K562 (cell line): Measurements from ENCODE around the gene SPDL1.

Experiments
- E2F1 ChIP-seq: sonication (generic); formaldehyde crosslinking; IDR thresholded peaks from 2 replicates; pipeline ENCODE4 v1.8.1; 2023; ENCODE audit warnings: mild to moderate bottlenecking, missing genetic modification reagents, moderate library complexity
- E2F3 ChIP-seq: fragments of 250-450 bp; sonication (Bioruptor Pico); IDR thresholded peaks from 2 replicates; pipeline ENCODE4 v1.4.0; 2020; ENCODE audit warnings: mild to moderate bottlenecking
- ELK3 ChIP-seq: fragments of 450-650 bp; formaldehyde crosslinking; IDR thresholded peaks from 2 replicates; pipeline ENCODE4 v1.4.0; 2020; ENCODE audit warnings: mild to moderate bottlenecking
- FOXJ2 ChIP-seq: fragments of 200-800 bp; sonication (Bioruptor generic); IDR thresholded peaks from 2 replicates; pipeline ENCODE4 v1.6.1; 2016; ENCODE audit warnings: missing genetic modification characterization, missing compliant biosample characterization
- MAFF ChIP-seq: IDR thresholded peaks from 2 replicates; pipeline ENCODE4 v1.6.1; 2012; ENCODE audit warnings: low read length, improper control_type of control experiment
- MTF1 ChIP-seq: fragments of 250-450 bp; sonication (Bioruptor Pico); IDR thresholded peaks from 2 replicates; pipeline ENCODE4 v1.9.0; 2021; ENCODE audit warnings: moderate library complexity, mild to moderate bottlenecking, inconsistent platforms, borderline replicate concordance
- PHB2 ChIP-seq: fragments of 450-650 bp; IDR thresholded peaks from 2 replicates; pipeline ENCODE4 v1.6.1; 2017; ENCODE audit warnings: low read depth
- POLR2AphosphoS5 ChIP-seq: IDR thresholded peaks from 2 replicates; pipeline ENCODE4 v1.6.1; 2011; ENCODE audit warnings: mild to moderate bottlenecking, low read depth, low read length, moderate library complexity; ENCODE audit not compliant: control insufficient read depth, insufficient read depth
- SP2 ChIP-seq: IDR thresholded peaks from 2 replicates; pipeline ENCODE4 v1.6.1; 2011; ENCODE audit warnings: mild to moderate bottlenecking, low read depth, low read length, moderate library complexity; ENCODE audit not compliant: poor library complexity, severe bottlenecking; ENCODE audit errors: extremely low read depth
- ZNF354B ChIP-seq: fragments of 250-450 bp; sonication (Bioruptor Pico); IDR thresholded peaks from 2 replicates; pipeline ENCODE4 v1.4.0; 2020
- ZNF57 ChIP-seq: fragments of 450-650 bp; formaldehyde crosslinking; IDR thresholded peaks from 2 replicates; pipeline ENCODE4 v1.4.0; 2020; ENCODE audit warnings: mild to moderate bottlenecking, moderate library complexity
- TF ChIP-seq, protein P1 (sequence below): sonication (generic); formaldehyde crosslinking; IDR thresholded peaks from 2 replicates; pipeline ENCODE4 v1.5.0; 2020; ENCODE audit warnings: missing genetic modification reagents
- TF ChIP-seq, protein P2 (sequence below): fragments of 200-600 bp; sonication (generic); IDR thresholded peaks from one replicate; pipeline ENCODE4 v1.6.1; 2012; ENCODE audit warnings: mild to moderate bottlenecking, low read depth, low read length, inconsistent platforms
- TF ChIP-seq, protein P3 (sequence below), 3 experiments: IDR thresholded peaks in 2 of 3; conservative IDR thresholded peaks in 1 of 3; 2 replicates each; pipeline ENCODE4 v1.5.1; 2011 to 2012; ENCODE audit warnings: low read length in 3 of 3, mild to moderate bottlenecking in 3 of 3, control low read depth in 2 of 3, improper control_type of control experiment in 1 of 3, inconsistent platforms in 1 of 3, low read depth in 1 of 3, mixed read lengths in 1 of 3, moderate library complexity in 1 of 3; ENCODE audit not compliant: insufficient read depth in 2 of 3

GRCh38 chr5:169569513-169569912 is 14.1 kb upstream of the SPDL1 start:
- no peak for TF ChIP-seq POLR2AphosphoS5
- no peak for TF ChIP-seq MTF1 (CRISPR knock-in tag)
- TF ChIP-seq ZNF354B (CRISPR knock-in tag) = no peak
- TF ChIP-seq ZNF57 (CRISPR knock-in tag) = no peak
- TF ChIP-seq, protein P1, sequence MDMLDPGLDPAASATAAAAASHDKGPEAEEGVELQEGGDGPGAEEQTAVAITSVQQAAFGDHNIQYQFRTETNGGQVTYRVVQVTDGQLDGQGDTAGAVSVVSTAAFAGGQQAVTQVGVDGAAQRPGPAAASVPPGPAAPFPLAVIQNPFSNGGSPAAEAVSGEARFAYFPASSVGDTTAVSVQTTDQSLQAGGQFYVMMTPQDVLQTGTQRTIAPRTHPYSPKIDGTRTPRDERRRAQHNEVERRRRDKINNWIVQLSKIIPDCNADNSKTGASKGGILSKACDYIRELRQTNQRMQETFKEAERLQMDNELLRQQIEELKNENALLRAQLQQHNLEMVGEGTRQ (CRISPR knock-in tag) = no peak
- TF ChIP-seq PHB2 = no peak
- no peak for TF ChIP-seq FOXJ2 (tag)
- TF ChIP-seq, protein P2, sequence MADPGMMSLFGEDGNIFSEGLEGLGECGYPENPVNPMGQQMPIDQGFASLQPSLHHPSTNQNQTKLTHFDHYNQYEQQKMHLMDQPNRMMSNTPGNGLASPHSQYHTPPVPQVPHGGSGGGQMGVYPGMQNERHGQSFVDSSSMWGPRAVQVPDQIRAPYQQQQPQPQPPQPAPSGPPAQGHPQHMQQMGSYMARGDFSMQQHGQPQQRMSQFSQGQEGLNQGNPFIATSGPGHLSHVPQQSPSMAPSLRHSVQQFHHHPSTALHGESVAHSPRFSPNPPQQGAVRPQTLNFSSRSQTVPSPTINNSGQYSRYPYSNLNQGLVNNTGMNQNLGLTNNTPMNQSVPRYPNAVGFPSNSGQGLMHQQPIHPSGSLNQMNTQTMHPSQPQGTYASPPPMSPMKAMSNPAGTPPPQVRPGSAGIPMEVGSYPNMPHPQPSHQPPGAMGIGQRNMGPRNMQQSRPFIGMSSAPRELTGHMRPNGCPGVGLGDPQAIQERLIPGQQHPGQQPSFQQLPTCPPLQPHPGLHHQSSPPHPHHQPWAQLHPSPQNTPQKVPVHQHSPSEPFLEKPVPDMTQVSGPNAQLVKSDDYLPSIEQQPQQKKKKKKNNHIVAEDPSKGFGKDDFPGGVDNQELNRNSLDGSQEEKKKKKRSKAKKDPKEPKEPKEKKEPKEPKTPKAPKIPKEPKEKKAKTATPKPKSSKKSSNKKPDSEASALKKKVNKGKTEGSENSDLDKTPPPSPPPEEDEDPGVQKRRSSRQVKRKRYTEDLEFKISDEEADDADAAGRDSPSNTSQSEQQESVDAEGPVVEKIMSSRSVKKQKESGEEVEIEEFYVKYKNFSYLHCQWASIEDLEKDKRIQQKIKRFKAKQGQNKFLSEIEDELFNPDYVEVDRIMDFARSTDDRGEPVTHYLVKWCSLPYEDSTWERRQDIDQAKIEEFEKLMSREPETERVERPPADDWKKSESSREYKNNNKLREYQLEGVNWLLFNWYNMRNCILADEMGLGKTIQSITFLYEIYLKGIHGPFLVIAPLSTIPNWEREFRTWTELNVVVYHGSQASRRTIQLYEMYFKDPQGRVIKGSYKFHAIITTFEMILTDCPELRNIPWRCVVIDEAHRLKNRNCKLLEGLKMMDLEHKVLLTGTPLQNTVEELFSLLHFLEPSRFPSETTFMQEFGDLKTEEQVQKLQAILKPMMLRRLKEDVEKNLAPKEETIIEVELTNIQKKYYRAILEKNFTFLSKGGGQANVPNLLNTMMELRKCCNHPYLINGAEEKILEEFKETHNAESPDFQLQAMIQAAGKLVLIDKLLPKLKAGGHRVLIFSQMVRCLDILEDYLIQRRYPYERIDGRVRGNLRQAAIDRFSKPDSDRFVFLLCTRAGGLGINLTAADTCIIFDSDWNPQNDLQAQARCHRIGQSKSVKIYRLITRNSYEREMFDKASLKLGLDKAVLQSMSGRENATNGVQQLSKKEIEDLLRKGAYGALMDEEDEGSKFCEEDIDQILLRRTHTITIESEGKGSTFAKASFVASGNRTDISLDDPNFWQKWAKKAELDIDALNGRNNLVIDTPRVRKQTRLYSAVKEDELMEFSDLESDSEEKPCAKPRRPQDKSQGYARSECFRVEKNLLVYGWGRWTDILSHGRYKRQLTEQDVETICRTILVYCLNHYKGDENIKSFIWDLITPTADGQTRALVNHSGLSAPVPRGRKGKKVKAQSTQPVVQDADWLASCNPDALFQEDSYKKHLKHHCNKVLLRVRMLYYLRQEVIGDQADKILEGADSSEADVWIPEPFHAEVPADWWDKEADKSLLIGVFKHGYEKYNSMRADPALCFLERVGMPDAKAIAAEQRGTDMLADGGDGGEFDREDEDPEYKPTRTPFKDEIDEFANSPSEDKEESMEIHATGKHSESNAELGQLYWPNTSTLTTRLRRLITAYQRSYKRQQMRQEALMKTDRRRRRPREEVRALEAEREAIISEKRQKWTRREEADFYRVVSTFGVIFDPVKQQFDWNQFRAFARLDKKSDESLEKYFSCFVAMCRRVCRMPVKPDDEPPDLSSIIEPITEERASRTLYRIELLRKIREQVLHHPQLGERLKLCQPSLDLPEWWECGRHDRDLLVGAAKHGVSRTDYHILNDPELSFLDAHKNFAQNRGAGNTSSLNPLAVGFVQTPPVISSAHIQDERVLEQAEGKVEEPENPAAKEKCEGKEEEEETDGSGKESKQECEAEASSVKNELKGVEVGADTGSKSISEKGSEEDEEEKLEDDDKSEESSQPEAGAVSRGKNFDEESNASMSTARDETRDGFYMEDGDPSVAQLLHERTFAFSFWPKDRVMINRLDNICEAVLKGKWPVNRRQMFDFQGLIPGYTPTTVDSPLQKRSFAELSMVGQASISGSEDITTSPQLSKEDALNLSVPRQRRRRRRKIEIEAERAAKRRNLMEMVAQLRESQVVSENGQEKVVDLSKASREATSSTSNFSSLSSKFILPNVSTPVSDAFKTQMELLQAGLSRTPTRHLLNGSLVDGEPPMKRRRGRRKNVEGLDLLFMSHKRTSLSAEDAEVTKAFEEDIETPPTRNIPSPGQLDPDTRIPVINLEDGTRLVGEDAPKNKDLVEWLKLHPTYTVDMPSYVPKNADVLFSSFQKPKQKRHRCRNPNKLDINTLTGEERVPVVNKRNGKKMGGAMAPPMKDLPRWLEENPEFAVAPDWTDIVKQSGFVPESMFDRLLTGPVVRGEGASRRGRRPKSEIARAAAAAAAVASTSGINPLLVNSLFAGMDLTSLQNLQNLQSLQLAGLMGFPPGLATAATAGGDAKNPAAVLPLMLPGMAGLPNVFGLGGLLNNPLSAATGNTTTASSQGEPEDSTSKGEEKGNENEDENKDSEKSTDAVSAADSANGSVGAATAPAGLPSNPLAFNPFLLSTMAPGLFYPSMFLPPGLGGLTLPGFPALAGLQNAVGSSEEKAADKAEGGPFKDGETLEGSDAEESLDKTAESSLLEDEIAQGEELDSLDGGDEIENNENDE = no peak
- TF ChIP-seq E2F3 (CRISPR knock-in tag) = no peak
- TF ChIP-seq MAFF = no peak
- TF ChIP-seq, protein P3, sequence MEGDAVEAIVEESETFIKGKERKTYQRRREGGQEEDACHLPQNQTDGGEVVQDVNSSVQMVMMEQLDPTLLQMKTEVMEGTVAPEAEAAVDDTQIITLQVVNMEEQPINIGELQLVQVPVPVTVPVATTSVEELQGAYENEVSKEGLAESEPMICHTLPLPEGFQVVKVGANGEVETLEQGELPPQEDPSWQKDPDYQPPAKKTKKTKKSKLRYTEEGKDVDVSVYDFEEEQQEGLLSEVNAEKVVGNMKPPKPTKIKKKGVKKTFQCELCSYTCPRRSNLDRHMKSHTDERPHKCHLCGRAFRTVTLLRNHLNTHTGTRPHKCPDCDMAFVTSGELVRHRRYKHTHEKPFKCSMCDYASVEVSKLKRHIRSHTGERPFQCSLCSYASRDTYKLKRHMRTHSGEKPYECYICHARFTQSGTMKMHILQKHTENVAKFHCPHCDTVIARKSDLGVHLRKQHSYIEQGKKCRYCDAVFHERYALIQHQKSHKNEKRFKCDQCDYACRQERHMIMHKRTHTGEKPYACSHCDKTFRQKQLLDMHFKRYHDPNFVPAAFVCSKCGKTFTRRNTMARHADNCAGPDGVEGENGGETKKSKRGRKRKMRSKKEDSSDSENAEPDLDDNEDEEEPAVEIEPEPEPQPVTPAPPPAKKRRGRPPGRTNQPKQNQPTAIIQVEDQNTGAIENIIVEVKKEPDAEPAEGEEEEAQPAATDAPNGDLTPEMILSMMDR (IDR thresholded peaks at IDR 0.05 in 2 of 3, conservative IDR thresholded peaks at IDR 0.05 in 1 of 3; ENCODE audit: insufficient read depth in 2 of 3, low read depth in 1 of 3, low read length in 3 of 3) = no peak
- no peak for TF ChIP-seq ELK3 (CRISPR knock-in tag)
- TF ChIP-seq E2F1 = no peak
- no peak for TF ChIP-seq SP2
